HG03108 (cell line): ENCODE results near the gene CCL8.
"Not testable (repeated sequence)": the region's sequence is repeated elsewhere in the genome, so short reads cannot be mapped to it uniquely, and the experiment has no call there.

ENCODE experiments used
- ATAC-seq: cut with Tn5 transposase; IDR thresholded peaks from one replicate; pipeline ENCODE4 v1.9.1; 2021; ENCODE audit warnings: moderate library complexity; ENCODE audit not compliant: unreplicated experiment

CCL8 gene

GRCh38 chr17:34313164-34313563, 6.1 kb upstream of the CCL8 start:
- no peak for ATAC-seq

GRCh38 chr17:34314279-34314678, 5.0 kb upstream of the CCL8 start:
- no peak for ATAC-seq

GRCh38 chr17:34318474-34318873, 761 bp upstream of the CCL8 start:
- ATAC-seq = no peak

GRCh38 chr17:34321964-34322363, 2.7 kb downstream of the CCL8 start:
- no peak for ATAC-seq

- ATAC-seq = not testable (repeated sequence)
Measured at GRCh38 chr17:34327580-34327979, 8.3 kb downstream of the CCL8 start.

- no peak for ATAC-seq
Measured at GRCh38 chr17:34337701-34338100, 18.5 kb downstream of the CCL8 start.

GRCh38 chr17:34339138-34339770, 20.0 kb downstream of the CCL8 start:
- ATAC-seq = no peak

GRCh38 chr17:34341916-34342315, 22.7 kb downstream of the CCL8 start:
- no peak for ATAC-seq

GRCh38 chr17:34347063-34347462, 27.8 kb downstream of the CCL8 start:
- no peak for ATAC-seq

GRCh38 chr17:34349751-34350150, 30.5 kb downstream of the CCL8 start:
- no peak for ATAC-seq

GRCh38 chr17:34351096-34351495, 31.9 kb downstream of the CCL8 start:
- no peak for ATAC-seq

- no peak for ATAC-seq
Measured at GRCh38 chr17:34352191-34352590, 33.0 kb downstream of the CCL8 start.

- ATAC-seq = no peak
Measured at GRCh38 chr17:34354637-34355036, 35.4 kb downstream of the CCL8 start.

GRCh38 chr17:34356194-34356593, 37.0 kb downstream of the CCL8 start, which contains the start of gene CCL13:
TSS of gene CCL13 (plus strand) at chr17:34356480. CDS start at chr17:34356527, 47 bp downstream.
- no peak for ATAC-seq

GRCh38 chr17:34357398-34357797, 38.2 kb downstream of the CCL8 start:
- no peak for ATAC-seq

- ATAC-seq = no peak
Measured at GRCh38 chr17:34358631-34359030, 39.4 kb downstream of the CCL8 start.

GRCh38 chr17:34360601-34361270, 41.5 kb downstream of the CCL8 start:
- ATAC-seq = no peak

GRCh38 chr17:34361478-34362061, 42.3 kb downstream of the CCL8 start:
- peak; percentile 79 for ATAC-seq

- ATAC-seq = no peak
Measured at GRCh38 chr17:34363183-34363661, 44.0 kb downstream of the CCL8 start, which contains the start of gene CCL1. TSS of gene CCL1 (minus strand) at chr17:34363233. CDS start at chr17:34363161, 72 bp downstream.

- ATAC-seq = no peak
Measured at GRCh38 chr17:34364751-34365150, 45.5 kb downstream of the CCL8 start.

- no peak for ATAC-seq
Measured at GRCh38 chr17:34365340-34365739, 46.1 kb downstream of the CCL8 start.

- no peak for ATAC-seq
Measured at GRCh38 chr17:34366010-34366409, 46.8 kb downstream of the CCL8 start.
